ENCODE data around the gene EMID1.

Gene EMID1

DNA sequence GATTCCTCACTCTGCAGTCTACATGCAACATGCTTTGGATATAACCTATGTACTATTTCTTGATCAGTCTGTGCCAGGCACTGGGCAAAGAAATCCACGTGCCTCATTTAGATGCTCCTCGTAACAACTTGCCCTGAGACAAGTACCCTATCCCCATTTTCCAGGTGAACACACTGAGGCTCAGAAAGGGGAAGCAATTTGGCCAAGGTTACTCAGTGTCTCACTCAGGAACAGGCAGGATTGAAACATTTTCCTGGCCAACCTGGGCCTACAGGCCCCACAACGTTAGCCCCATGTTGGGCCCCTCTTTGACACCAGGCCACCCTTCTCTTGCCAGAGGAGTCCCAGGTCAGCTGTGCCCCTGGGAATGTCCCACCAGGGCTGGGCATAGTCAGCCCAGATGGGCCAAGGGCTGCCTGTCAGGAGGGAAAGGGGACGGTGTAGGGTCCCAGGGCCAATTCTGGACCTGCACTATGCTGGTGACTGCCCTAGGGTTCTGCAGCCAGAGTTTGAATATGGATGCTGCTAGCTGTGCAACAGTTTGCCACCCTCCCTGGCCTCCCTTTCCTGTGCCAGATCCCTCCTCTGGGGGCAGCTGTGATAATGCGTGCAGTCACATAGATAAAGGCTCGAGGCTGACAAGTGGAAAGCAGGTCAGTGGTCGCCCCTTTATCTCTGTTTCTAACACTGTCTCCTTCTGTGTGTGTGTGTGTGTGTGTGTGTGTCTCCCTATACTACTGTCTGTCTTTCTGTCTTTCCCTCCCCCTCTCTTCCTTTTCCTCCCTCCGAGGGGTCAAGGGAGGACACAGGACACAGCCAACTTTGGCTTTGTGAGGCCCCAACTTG is 10.4 kb upstream of the EMID1 start:
- no peak for DNase-seq (ENCODE audit: low spot score)

DNA sequence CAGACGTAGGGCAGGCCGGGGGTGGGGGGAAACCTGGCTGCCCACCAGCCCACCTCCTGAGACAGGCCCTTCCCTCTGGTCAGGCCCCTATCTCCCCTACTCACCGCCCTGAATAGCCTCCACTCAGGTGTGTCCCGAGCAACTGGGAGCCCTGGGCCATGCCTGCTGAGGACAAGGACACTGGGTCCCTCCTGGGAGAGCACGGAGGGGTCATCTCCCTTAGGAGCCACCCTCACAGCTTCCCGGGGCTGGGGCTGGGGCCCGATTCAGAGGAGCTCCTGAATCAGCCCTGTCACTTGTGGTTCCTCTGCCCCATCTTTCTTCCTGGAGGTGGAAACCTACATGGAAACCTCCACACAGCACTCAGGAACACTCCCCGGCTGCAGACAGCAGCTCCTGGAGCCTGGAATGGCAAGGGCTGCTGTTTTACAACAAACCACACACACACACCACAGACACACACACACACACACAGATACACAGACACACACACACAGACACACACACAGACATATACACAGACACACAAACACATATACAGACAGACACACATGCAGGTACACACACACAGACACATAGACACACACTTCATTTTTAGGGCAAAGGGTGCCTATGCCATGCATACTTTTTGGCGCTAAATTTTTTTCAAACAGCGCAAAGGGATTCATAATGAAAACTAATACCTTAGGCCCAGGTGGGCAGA is 9.6 kb upstream of the EMID1 start:
- DNase-seq (ENCODE audit: low spot score), result no peak

DNA sequence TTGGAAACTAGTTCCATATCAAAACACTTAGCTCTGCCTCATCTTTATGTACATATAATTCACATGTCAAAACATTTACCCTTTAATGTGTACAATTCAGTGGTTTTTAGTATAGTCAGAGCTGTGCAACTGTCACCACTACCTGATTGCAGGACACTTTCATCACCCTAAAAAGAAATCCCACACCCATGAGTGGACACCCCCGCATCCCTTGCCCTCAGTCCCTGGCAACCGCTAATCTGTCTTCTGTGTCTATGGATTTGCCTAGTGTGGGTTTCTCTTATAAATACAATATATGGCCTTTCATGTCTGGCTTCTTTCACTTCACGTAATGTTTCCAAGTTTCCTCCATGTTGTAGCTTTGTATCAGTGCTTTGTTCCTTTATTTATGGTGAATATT is 8.6 kb upstream of the EMID1 start:
- DNase-seq (ENCODE audit: low spot score), result no peak

DNA sequence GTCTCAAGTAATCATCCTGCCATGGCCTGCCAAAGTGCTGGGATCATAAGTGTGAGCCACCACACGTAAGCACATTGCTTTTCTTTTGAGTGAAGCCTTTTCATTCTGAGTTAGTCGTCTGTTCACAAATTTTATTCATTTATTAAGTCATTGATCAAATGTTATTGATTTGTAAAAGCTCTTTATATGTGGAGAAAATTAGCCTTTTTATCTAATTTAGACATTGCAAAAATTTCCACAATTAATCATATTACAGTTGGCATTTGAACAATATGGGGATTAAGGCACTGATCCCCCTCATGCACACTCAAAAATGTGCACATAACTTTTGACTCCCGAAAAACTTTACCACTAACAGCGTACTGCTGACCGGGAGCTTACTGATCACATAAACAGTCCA is 7.5 kb upstream of the EMID1 start:
- no peak for DNase-seq (ENCODE audit: low spot score)

DNA sequence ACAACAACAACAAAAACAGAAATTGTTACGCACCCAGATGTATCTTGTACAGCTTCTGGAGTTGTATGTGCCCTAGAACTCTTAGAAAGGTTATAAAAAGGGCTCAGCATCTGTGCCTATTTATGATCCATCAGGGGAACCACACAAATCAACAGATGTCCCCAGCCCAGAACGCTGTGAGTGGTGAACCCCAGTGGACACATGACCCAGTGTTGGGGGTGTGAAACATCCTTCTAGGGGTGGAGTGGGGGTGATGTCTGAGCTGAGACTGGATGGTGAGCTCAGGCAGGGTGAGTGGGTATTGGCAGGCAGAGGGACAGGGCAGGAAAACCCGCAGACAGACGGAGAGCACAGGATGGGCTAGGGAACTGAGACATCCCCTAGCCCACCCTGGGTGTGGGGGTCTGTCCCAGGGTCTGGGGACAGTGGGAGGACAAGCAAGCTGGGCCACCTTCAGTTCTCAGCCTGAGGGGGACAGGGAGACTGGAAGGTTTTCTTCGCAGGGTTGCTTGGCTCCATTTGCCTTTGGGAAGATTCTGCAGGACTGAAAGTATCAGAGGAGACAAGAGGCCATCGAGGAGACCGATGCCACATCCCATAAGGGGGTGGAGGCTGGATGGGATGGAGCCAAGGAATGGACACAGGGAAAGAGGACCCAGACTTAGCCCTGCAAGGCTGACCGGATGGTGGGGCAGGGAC is 5.8 kb upstream of the EMID1 start:
- no peak for DNase-seq (ENCODE audit: low spot score)

DNA sequence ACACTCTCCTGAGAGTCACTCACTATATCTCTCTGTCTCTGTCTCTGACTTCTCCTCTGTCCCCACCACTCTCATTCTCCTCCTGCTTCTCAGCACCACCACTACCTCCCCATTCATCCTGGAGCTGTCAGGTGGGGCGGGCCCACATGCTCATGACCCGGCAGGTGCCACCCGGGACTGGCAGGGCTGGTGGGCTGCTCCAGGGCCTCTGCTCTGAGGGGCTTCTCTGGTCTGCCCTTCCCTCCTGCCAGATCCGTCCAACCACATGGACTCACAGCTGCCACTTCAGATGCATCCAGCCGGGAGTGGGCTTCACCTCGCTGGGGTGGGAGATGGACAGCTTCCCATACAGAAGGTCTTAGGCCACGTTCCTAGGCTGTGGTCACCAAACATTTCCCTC is 4.8 kb upstream of the EMID1 start:
- no peak for DNase-seq (ENCODE audit: low spot score)

DNA sequence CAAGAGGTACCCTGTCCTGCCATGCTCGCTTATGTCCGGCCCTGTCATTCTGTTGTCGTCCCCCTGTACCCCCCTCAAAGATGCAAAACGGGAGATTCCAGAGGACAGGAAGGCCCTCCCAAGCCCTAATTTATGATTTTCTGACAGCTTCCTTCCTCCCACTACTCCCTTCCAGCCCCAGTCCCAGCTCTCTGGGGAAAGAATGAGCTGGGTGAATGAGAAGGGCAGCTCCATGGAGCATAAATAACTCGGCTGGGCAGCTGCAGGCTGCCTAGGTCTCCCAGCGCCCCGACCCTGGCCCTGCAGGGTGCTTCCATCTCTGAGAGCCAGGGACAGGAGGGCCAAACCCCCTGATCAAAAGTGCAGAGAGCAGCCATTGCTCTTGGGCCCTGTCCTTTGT is 3.9 kb upstream of the EMID1 start:
- DNase-seq (ENCODE audit: low spot score), result no peak

DNA sequence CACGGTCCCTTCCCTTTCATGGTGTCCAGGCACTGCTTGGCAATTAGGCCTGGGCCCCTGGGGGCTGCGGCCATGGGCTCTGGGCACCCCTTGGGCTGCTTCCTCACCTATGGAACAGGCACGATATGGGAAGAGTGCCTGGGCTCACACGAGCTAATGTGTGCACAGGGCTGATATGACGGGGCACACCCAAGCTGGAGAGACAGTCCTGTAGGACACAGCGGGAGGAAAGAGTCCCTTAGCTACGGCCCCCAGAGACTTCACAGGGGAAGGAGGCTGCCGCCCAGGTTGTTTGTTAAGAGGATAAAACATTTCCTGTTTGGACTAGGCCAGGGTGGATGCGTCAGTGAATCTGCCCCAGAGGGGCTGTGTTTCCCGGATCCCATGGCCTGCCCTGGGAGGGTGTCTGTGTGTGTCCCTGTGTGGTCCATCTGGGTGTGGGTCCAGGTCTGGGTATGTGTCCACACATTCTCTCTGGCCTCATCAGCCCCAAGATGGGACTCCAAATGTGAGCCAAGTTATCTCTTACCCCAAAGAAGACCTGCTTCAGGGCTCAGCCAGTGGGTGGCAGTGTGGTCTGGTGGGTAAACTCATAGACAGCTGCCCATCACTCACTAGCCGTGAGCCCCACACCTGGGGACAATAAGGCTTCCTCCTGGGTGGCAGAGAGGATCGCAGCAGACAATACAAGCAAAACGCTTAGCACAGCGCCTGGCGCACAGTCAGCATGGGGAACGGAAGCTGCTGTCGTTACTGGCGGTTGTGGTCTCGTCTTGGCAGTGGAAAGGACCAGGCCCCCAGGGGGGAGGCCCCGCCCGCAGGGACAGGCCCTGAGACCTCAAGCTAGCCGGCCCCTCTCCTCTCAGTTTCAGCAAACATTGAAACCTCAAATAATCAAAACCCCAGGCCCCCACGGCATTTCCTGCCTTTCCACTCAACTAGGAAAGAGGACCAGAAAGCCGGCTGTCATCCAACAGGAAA is 3.2 kb upstream of the EMID1 start:
- no peak for DNase-seq (ENCODE audit: low spot score)

DNA sequence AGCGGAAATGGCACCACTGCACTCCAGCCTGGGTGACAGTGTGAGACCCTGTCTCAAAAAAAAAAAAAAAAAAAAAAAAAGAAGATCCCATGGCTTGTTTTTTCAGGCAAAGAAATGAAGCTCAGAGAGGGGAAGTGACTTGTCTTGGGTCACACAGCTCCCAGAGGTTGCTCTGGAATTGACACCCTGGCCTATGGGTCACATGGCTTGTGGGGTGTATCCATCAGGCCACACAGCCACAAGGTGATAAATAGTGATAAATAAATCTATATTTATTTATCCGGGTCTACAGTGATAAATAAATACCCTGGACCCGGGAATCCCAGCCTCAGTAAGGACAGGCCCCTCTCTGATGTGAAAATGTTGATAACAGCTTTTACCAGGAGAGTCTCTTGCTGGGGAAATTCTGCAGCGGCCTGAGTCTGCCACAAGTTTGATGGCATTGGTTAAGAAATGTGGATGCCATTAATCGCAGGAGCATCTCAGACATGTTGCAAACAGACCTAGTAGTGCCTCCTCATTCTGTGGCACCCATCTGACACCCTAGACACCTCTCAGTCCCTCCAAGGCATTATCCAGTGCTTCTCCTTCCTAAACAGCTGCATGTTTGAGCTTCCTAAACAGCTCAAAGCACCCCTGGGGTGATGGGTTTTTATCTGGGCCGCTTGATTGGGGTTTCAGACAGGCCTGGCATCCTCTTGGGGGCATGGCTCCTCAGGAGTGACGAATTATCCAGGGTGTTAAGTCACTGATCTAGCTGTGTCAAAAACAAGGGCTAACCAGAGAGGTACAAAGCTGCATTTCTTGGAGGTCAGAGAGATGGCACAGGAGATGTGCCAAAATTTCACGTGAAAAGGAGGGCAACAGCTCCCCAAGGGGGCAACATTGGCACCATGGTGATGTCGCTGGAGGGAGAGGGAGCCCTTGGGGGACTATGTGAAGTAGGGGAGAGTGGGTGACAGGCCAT is 1.9 kb upstream of the EMID1 start:
- no peak for DNase-seq (ENCODE audit: low spot score)

DNA sequence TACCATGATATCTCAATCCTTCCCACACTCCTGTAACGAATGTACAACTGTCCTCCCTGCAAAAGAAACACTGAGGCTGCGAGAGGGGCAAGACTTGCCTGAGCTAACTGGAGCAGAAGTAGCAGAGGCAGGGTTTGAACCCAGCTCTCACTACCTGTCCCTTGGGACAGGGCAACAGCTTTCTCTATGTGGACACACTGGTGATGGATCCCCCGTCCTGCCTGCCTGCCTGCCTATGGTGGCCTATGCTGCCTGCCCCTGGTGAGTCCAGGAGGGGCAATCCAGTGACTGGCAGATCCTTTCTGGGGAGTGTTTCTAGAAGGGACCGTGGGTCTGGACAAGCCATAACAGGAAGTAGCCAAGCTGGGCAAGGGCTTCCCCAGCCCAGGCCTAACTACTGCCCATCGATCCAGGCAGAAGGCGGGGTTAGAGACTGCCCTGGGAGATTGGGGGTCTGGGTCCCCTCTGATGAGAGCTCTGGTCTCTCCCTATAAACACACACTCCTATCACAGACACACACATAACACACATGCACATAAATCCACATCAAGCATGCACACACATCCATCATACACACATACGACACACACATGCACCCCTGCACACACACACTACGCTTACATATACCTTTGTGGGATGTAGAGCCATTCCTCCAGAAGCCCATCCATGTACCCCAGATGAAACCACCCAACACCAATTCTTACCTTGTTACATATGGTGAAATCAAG is 1.1 kb upstream of the EMID1 start:
- no peak for DNase-seq (ENCODE audit: low spot score)

DNA sequence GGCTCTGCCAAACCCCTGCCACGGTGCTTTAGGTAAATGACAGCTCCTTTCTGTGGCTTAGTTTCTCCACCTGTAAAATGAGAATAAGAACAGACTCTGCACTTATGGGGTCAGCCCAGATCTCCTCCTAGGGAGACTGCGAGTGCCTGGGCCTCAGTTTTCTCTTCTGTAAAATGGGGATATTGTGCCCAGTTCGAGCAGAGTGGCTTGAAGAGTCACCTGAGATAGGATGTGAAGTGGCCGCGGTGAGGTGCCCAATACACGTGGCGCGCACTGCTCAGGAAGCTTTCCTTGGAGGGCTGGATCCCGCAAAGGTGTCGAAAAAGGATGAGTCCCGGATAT is 473 bp upstream of the EMID1 start:
- no peak for DNase-seq (ENCODE audit: low spot score)

DNA sequence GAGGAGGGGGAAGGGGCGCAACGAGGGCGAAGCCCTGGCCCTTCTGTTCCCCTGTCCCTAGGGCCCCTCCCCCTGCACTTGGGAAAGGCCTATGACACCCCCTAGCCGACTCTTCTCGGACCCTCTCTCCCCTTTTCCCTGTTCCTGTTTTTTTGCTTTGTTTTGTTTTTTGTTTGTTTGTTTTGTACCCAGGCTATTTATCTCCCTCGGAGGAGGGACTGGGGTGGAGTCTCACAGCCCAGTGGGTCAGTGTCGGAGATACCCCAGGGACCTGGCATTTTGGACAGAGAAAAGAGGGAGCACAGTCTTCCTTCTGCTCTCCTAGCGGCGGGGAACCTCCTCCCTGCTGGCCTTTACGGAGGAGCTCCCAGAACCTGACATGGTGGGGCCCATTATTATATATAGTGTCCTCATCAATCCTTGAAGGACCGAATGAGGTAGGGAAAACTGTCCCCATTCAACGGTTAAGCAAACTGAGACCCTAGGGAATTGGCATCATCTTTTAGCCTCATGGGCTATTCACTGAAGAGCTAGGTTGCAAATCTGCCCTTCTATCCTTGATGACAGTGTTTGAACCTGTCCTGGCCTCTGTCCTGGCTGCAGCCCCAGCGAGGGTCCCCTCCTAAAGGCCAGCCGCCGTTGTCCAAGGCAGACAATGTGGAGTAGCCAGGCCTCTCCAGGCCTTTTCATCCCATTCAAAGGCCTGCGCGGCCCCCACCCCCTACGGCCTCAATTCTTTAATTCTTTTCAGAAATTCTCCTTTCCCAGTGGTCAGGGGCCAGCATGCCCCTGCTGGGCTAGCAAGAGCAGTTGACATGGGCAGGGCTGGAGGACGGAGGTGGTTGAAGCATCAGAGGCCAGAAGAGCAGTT is 911 bp downstream of the EMID1 start:
- DNase-seq (ENCODE audit: low spot score), result no peak

DNA sequence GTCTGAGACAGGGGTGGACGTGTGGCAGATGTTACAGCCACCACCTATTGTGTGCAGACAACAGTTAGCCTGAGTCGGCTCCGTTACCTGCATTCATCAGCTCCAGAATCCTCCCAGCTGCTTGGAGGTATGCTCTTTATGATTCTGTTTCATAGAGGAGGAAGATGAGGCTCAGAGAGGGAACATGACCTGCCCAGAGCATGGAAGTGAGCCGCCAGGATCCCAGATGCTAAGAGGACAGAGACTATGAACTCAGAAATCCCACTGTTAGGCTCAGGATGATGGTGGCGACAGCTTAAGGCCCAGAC is 1.5 kb downstream of the EMID1 start:
- no peak for DNase-seq (ENCODE audit: low spot score)

DNA sequence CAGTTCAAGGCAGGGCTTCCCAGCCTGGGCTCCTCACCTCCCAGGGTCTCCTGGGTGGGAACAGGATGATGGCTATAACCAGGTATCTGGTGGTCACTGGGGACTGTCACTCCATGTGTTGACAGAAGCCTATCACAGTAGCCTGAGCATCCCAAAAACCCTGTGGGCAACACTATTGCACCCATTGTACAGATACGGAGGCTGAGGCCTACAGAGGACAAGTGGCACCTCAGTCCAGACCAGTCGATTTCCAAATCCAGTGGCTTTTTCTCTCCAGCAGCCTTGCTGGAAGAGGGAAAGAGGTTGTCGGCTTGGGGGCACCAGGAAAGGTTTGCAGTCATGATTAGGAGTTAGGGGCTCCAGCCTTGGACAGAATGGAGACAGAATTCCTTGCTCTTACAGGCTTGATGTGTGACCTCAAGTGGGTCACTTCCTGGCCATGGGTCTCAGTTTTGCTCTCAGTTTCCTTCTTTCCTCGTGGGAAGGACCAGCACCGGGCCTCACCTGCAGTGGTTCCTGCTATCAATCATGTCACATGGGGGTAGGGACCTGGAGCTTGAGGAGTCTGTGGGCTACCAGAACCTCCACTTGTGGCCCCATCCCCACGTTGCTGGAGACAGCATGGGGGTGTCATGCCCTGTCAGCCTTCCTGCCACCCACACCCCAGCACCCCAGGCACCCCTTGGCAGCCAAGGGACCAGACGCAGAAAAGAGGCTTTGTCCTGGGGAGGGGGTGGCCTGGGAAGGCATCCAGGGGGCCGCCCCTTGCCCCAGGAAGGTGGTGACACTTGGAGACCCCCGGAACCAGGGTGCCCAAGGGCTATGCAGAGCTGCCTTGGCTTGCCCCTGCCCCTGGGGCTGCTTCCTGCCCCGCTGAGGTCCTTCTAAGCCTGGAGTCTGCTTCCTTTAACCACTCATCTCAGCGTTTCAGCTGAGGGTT is 2.1 kb downstream of the EMID1 start:
- DNase-seq (ENCODE audit: low spot score), result no peak

DNA sequence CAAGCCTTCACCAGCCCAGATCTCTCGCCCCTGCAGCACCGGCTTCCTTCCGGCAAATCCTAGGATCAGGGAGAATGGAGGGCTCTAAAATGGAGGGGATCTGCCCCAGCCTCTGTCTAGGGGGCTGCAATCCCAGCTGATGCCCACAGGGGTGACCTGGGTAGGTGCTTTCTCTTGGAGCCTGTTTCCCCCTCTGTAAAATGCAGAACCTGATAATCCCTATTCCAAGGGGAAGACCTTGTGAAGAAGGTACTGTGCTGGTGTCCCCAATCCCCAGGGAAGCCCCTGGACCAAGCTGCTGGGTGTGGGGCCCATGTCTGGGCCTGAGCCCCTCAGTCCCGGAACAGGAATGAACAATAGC is 2.8 kb downstream of the EMID1 start:
- no peak for DNase-seq (ENCODE audit: low spot score)

DNA sequence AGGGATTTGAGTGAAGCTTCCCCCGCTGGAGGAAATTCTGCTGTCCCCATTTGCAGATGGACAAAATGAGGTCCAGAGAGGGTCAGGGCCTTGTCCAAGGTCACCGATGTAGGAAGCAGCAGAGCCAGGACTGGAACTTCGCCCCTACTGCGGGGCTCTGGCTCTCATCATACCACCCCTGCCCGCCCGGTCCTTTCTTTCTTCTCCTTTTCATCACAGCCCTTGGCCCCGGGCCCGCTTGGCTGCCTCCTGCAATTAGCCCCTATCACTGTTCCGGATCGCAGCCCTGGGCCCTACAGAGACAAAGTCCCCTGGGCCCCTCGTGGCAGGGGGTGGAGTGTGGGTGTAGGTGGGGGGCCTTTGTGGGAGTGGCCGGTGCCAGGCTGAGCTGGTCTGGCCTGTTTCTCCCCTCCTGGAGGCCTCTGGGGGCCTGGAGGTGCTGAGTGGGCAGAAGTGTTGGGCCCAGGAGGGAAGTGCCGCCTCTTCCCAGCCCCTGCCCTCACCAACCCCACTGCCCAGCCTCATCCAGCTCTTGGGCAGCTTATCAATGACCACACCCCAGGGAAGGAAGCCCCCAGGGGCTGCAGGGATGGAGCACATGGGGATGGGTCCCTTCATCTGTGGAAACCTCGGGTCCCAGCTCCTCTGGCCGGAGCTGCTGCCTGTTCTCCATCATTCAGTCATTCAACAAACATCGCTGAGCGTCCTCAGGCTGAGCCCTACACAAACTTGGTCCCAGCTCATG is 3.4 kb downstream of the EMID1 start:
- no peak for DNase-seq (ENCODE audit: low spot score)

DNA sequence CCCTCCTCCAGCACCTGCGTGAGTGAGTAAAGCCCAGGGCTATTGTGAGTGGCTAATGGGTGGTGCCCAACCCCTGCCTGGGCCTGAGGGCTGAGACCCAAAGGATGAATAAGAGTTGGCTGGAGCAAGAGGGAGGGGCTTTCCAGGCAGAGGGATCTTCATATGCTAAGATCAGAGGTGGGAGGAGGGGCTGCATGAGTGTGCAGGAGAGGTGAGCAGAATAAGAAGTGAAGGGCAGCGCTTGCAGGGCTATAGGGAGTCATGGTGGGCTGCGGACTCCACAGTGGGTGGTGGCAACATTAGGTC is 3.9 kb downstream of the EMID1 start:
- DNase-seq (ENCODE audit: low spot score), result no peak

DNA sequence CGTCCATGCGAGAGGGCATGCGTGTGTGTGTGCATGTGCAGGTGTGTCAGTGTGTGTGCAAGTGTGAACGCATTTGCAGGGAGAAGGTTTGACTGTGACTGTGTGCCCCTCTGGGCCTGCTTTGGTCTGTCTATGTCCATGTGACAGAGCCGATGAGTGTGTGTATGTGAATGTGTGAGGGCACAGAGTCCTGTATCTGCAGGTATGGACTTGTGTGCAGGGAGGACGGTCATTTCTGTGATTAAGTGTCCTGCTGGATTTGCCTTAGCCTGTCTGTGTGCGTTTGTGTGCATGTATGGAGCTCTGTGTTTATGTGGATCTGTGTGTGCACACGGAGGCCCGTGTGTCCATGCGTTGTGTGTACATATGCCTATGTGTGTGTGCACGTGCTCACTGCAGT is 5.4 kb downstream of the EMID1 start:
- DNase-seq (ENCODE audit: low spot score), result no peak
